ENCODE data around the gene C10orf90.

The C10orf90 gene

DNA sequence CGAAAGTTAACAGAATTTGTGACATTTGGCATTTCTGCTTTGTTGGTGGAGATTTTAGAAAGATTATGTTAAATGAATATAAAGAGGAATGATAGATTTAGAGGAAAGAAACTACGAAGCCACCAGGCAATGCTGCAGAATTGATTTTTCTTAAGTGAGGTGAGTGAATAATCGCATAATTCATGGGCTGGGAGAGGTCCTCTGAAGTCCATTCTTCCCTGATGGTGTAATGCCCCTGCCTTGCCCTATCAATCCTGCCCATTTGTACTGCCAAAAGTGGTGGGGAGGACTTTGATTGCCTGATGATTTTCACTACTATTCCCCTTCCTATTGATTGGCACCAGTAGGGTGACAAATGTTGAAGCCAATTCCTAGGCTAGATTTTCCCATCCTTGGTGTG is 125.9 kb downstream of the C10orf90 start:
- no peaks in the 10 kb centered on the region for H3K4me1 Mint-ChIP-seq
- no peak overlapping the region for H3K4me3 Mint-ChIP-seq
- H3K9me3 Mint-ChIP-seq, result no peaks in the 10 kb centered on the region
- TF ChIP-seq, protein P1, sequence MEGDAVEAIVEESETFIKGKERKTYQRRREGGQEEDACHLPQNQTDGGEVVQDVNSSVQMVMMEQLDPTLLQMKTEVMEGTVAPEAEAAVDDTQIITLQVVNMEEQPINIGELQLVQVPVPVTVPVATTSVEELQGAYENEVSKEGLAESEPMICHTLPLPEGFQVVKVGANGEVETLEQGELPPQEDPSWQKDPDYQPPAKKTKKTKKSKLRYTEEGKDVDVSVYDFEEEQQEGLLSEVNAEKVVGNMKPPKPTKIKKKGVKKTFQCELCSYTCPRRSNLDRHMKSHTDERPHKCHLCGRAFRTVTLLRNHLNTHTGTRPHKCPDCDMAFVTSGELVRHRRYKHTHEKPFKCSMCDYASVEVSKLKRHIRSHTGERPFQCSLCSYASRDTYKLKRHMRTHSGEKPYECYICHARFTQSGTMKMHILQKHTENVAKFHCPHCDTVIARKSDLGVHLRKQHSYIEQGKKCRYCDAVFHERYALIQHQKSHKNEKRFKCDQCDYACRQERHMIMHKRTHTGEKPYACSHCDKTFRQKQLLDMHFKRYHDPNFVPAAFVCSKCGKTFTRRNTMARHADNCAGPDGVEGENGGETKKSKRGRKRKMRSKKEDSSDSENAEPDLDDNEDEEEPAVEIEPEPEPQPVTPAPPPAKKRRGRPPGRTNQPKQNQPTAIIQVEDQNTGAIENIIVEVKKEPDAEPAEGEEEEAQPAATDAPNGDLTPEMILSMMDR (IDR thresholded peaks at IDR 0.05; ENCODE audit: unreplicated experiment in 3 of 3), result no peak
- H3K36me3 Mint-ChIP-seq (ENCODE audit: low read depth), result no peaks in the 10 kb centered on the region
- H3K27me3 Mint-ChIP-seq (ENCODE audit: low read depth), result no peaks in the 10 kb centered on the region
- H3K27ac Mint-ChIP-seq, result no peak overlapping the region

DNA sequence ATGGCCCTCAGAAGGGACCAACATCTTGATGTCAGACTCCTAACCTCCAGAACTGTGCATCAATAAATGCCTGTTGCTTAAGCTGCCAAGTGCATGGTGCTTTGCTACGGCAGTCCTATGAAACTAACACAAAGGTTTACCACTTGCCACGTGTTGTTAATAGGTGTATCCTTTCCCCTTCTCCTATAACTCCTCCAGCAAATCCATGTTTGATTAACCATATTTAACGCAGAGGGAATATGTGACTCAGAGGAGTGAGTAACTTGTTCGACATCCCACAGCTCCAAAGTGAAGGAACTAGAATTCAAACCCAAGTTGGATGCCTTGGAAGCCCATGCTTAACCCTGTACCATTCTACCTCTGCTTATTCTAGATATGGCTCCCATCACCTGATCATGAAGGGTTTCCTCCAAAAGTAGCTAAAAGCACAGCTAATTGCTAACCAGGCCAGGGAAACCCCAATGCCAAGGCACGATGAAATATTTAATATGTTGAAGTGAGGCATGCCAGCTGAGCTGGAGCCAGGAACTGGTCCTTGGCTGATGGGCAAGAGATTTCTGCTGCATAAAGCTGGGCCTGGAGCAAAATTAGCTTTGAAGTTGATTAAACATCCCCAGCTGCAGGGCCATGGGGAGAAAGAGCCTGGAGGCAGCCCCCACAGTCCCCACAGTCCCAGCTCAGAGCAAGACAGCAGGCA is 131.9 kb downstream of the C10orf90 start:
- H3K4me1 Mint-ChIP-seq, result no peaks in the 10 kb centered on the region
- TF ChIP-seq, protein P1 (IDR thresholded peaks at IDR 0.05; ENCODE audit: unreplicated experiment in 3 of 3), result no peak
- no peaks in the 10 kb centered on the region for H3K9me3 Mint-ChIP-seq
- no peaks in the 10 kb centered on the region for H3K36me3 Mint-ChIP-seq (ENCODE audit: low read depth)
- H3K4me3 Mint-ChIP-seq, result no peak overlapping the region
- peaks cover 12% of the 10 kb centered on the region for H3K27me3 Mint-ChIP-seq (ENCODE audit: low read depth)
- no peak overlapping the region for H3K27ac Mint-ChIP-seq

- Mint-ChIP-seq H3K9me3 (no peaks in the 10 kb centered on the region), H3K36me3 (ENCODE audit: low read depth) (no peaks in the 10 kb centered on the region), H3K27me3 (ENCODE audit: low read depth) (peaks cover 16% of the 10 kb centered on the region), H3K4me1 (no peaks in the 10 kb centered on the region), H3K27ac (no peak overlapping the region), H3K4me3 (no peak overlapping the region)
- TF ChIP-seq, protein P1 (IDR thresholded peaks at IDR 0.05; ENCODE audit: unreplicated experiment in 3 of 3), result no peak
Observed at GRCh38 chr10:126536656-126537055, 133.8 kb downstream of the C10orf90 start.

DNA sequence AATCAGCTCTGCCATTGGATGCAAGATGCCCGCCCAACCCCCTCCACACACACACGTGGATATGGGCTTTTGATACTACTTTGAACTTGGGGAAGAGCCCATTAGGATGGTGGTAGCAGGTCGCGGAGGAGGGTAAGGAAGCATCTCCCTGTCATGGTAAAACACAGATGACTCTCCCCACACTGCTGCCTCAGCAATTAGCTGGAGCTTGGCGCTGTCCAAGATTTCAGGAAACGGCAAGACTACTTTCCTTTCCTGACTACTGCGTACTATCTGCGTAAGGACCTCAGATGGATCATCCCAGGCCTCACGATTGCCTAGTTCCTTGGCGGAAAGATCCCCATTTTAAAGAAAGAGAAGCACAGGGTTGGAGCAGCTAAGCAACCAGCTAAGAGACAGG is 134.3 kb downstream of the C10orf90 start:
- Mint-ChIP-seq H3K4me1 (no peaks in the 10 kb centered on the region), H3K4me3 (no peak overlapping the region), H3K9me3 (no peaks in the 10 kb centered on the region), H3K36me3 (ENCODE audit: low read depth) (no peaks in the 10 kb centered on the region), H3K27me3 (ENCODE audit: low read depth) (peaks cover 17% of the 10 kb centered on the region), H3K27ac (no peak overlapping the region)
- TF ChIP-seq, protein P1 (IDR thresholded peaks at IDR 0.05; ENCODE audit: unreplicated experiment in 3 of 3), result no peak

DNA sequence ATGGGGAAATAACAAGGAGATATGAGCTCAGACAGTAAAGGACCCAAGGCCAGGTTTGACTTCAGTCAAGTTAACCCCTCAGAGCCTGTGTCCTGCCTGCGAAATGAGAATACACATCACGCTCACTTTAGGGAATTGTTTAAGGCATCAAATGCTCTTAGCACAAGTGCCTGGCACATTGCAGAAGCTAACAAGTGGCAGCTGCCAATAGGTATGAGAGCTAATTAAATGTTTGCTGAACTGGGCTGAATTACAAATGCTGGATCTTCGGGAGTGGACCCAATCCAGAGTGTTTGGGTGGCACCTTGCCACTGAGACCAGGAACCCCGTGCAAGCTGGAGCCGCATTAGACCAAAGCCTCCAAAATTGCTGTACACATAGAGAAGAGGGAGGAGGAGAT is 136.8 kb downstream of the C10orf90 start:
- no peaks in the 10 kb centered on the region for H3K9me3 Mint-ChIP-seq
- no peaks in the 10 kb centered on the region for H3K4me1 Mint-ChIP-seq
- no peaks in the 10 kb centered on the region for H3K36me3 Mint-ChIP-seq (ENCODE audit: low read depth)
- TF ChIP-seq, protein P1 (IDR thresholded peaks at IDR 0.05; ENCODE audit: unreplicated experiment in 3 of 3), result no peak
- no peak overlapping the region for H3K27ac Mint-ChIP-seq
- peaks cover 18% of the 10 kb centered on the region for H3K27me3 Mint-ChIP-seq (ENCODE audit: low read depth)
- H3K4me3 Mint-ChIP-seq, result no peak overlapping the region

- no peaks in the 10 kb centered on the region for H3K9me3 Mint-ChIP-seq
- no peaks in the 10 kb centered on the region for H3K4me1 Mint-ChIP-seq
- no peak overlapping the region for H3K4me3 Mint-ChIP-seq
- peaks cover 20% of the 10 kb centered on the region for H3K27me3 Mint-ChIP-seq (ENCODE audit: low read depth)
- H3K36me3 Mint-ChIP-seq (ENCODE audit: low read depth), result no peaks in the 10 kb centered on the region
- TF ChIP-seq, protein P1 (IDR thresholded peaks at IDR 0.05; ENCODE audit: unreplicated experiment in 3 of 3), result no peak
- peak overlapping the region in 1 of 3 experiments; percentile 24 for H3K27ac Mint-ChIP-seq
Observed at GRCh38 chr10:126528315-126528835, 142.1 kb downstream of the C10orf90 start.

Measured in nephron (organoid).